Neutrophil (primary cell): Measurements from ENCODE around the gene CLEC3B.

Source experiments
- H3K27ac ChIP-seq: fragments of 200-600 bp; sonication (generic); 2 replicates; pipeline ENCODE4 v1.5.1; 2016; ENCODE audit warnings: mild to moderate bottlenecking, moderate library complexity
- H3K27me3 ChIP-seq: fragments of 200-600 bp; sonication (generic); 2 replicates; pipeline ENCODE4 v1.6.0; 2016; ENCODE audit warnings: mild to moderate bottlenecking
- H3K36me3 ChIP-seq: fragments of 200-600 bp; sonication (generic); 2 replicates; pipeline ENCODE4 v1.5.1; 2017
- H3K4me1 ChIP-seq, 2 experiments: fragments of 200-600 bp in 1 of 2; sonication (generic) in 1 of 2; 1 replicate in 1 of 2; 2 replicates in 1 of 2; pipeline versions ENCODE4 v1.5.1 to v1.6.1; 2013 to 2016; ENCODE audit warnings: low read depth in 1 of 2, low read length in 1 of 2, mild to moderate bottlenecking in 1 of 2, moderate library complexity in 1 of 2; ENCODE audit not compliant: control insufficient read depth in 1 of 2, insufficient read depth in 1 of 2
- H3K4me3 ChIP-seq, 2 experiments: fragments of 200-600 bp in 1 of 2; sonication (generic) in 1 of 2; 1 replicate in 1 of 2; 2 replicates in 1 of 2; pipeline ENCODE4 v1.5.1; 2013 to 2016; ENCODE audit warnings: low read depth in 1 of 2, low read length in 1 of 2, mild to moderate bottlenecking in 1 of 2, moderate library complexity in 1 of 2
- H3K9me3 ChIP-seq: fragments of 200-600 bp; sonication (generic); 2 replicates; pipeline ENCODE4 v1.5.1; 2016
- TF ChIP-seq, protein P1 (sequence below): fragments of 200-600 bp; sonication (generic); IDR thresholded peaks from 2 replicates; pipeline ENCODE4 v1.5.1; 2016; ENCODE audit warnings: antibody characterized with exemption

Gene CLEC3B

DNA sequence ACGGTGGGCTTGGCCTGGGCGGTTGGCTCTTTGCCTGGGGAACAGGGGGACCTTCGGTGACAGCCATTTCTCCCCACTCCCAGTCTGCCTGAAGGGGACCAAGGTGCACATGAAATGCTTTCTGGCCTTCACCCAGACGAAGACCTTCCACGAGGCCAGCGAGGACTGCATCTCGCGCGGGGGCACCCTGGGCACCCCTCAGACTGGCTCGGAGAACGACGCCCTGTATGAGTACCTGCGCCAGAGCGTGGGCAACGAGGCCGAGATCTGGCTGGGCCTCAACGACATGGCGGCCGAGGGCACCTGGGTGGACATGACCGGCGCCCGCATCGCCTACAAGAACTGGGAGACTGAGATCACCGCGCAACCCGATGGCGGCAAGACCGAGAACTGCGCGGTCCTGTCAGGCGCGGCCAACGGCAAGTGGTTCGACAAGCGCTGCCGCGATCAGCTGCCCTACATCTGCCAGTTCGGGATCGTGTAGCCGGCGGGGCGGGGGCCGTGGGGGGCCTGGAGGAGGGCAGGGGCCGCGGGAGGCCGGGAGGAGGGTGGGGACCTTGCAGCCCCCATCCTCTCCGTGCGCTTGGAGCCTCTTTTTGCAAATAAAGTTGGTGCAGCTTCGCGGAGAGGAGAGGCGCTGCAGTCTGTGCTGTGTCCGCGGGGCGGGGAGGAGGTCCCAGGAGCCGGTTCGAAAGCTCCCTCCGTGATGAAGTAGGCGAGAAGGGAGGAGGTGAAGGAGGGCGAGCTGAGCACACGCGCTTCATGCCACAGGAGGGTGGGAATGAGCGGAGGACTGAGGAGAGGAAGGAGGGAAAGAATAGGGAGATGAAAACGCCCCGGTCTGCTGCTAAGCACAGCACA lies 9.6 kb downstream of the CLEC3B start:
- Histone ChIP-seq H3K27ac (peak overlapping the region; percentile 85), H3K4me1 (peaks cover 41 to 42% of the 10 kb centered on the region in 2 experiments), H3K9me3 (no peaks in the 10 kb centered on the region), H3K36me3 (no peaks in the 10 kb centered on the region), H3K27me3 (no peaks in the 10 kb centered on the region), H3K4me3 (peak overlapping the region; percentile 47 to 49)
- TF ChIP-seq, protein P1, sequence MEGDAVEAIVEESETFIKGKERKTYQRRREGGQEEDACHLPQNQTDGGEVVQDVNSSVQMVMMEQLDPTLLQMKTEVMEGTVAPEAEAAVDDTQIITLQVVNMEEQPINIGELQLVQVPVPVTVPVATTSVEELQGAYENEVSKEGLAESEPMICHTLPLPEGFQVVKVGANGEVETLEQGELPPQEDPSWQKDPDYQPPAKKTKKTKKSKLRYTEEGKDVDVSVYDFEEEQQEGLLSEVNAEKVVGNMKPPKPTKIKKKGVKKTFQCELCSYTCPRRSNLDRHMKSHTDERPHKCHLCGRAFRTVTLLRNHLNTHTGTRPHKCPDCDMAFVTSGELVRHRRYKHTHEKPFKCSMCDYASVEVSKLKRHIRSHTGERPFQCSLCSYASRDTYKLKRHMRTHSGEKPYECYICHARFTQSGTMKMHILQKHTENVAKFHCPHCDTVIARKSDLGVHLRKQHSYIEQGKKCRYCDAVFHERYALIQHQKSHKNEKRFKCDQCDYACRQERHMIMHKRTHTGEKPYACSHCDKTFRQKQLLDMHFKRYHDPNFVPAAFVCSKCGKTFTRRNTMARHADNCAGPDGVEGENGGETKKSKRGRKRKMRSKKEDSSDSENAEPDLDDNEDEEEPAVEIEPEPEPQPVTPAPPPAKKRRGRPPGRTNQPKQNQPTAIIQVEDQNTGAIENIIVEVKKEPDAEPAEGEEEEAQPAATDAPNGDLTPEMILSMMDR, result no peak

DNA sequence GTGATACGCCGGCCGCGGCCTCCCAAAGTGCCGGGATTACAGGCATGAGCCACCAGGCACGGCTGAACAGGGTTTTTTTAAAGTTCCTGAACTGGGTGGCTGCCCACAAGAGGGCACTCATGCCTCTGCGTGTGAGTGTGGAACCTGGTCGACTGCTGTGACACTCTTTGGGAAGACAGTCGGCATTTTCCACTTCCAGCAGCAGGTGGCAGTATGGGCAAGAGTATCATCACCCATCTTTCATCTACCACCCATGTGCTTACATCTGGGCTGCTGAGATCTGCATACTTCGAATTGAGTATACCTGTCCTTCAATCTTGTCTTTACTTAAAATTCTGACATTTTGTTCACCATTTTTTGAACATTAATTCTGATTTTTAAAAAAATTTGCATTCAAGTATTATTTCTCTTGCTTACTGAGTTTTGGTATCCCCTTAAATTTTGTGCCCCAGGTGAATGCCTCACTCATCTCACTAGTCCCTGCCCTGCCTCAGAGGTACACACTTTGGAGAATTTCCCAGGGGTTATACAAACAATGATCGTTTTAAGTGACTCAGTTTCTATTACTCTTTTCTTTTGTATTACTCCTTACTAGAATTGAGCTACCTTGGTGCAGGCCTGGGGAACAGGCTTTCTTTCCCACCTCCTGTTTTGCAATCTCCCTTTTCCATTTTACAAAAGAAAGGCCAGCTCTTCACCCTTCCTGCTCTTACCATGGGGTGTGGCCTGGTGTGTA lies 11.8 kb downstream of the CLEC3B start:
- Histone ChIP-seq H3K27me3 (no peaks in the 10 kb centered on the region), H3K27ac (peak overlapping the region; percentile 22), H3K4me1 (peaks cover 59 to 60% of the 10 kb centered on the region in 2 experiments), H3K9me3 (no peaks in the 10 kb centered on the region), H3K4me3 (no peak overlapping the region), H3K36me3 (no peaks in the 10 kb centered on the region)
- TF ChIP-seq, protein P1, result peak; percentile 97

DNA sequence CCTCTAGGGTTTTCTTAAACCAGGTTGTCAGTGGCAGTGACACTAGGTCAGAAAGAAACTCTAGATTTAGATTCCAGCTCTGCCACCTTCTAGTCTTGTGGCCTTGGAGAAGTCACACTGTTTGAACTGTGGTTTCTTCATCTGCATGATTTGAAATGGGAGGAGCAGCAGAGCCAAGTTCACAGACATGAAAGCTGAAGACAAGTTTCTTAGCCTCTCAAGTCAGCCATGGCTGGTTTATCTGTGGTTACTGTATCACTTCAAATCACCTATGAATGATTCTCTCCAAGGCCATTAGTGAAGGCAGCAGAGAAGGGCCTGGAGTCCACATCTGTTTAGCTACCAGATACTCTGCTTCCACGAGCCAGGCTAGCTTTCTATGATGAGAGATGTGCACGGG lies 15.6 kb downstream of the CLEC3B start:
- no peaks in the 10 kb centered on the region for H3K9me3 ChIP-seq
- H3K4me3 ChIP-seq, result no peak overlapping the region
- no peaks in the 10 kb centered on the region for H3K27me3 ChIP-seq
- H3K4me1 ChIP-seq, result peaks cover 27 to 40% of the 10 kb centered on the region in 2 experiments
- peak overlapping the region; percentile 56 for H3K27ac ChIP-seq
- TF ChIP-seq, protein P1, result no peak
- no peaks in the 10 kb centered on the region for H3K36me3 ChIP-seq

DNA sequence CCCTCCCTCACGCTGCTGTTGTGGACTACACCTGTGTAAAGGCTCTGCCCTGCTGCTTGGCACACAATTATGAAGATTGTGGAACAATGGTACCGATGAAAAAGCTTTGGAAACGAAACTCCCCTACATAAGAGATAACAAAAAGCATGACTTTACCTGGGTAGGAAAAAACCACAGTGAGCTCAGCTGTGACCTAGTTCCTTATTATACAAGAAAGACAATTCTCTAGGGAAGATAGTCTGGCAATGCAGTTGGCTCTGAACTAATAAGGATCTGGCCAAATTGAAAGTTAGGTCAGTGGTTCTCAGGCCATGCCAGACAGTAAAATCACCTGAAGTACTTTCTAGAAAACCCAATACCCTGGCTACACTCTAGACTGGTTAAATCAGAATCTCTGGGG lies 16.1 kb downstream of the CLEC3B start:
- H3K27ac ChIP-seq, result peak overlapping the region; percentile 56
- no peaks in the 10 kb centered on the region for H3K36me3 ChIP-seq
- H3K4me3 ChIP-seq, result no peak overlapping the region
- TF ChIP-seq, protein P1, result no peak
- H3K27me3 ChIP-seq, result no peaks in the 10 kb centered on the region
- H3K9me3 ChIP-seq, result no peaks in the 10 kb centered on the region
- peaks cover 24 to 35% of the 10 kb centered on the region in 2 experiments for H3K4me1 ChIP-seq

DNA sequence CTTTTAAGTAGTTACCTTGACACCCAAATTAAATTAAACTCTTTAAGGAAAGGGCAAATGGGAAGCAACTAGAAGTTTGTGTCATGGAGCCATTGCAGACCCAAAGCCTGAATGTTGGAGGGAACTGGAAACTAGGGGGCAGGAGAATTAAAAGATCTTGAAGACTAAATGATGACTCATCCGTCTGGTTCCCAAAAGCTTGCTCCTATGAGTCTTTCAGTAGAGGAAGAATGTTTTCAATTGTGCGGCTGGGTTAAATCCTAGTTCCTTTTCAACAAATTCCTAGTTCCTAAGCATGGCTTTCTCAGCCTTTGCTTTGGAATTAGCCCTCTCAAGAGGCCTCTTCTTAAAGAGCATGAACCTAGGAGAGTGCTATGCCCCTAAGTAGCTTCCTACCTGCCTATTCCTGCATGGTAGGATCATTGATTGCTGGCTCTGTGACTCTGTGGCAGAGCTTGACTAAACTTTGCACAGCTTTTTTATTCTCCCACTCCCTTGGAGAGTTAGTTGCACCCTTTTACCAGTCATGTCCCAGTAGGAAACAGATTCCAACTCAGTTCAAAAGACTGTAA lies 17.7 kb downstream of the CLEC3B start:
- Histone ChIP-seq H3K27ac (peak overlapping the region; percentile 53), H3K27me3 (no peaks in the 10 kb centered on the region), H3K36me3 (no peaks in the 10 kb centered on the region), H3K4me3 (no peak overlapping the region), H3K4me1 (peaks cover 18 to 28% of the 10 kb centered on the region in 2 experiments), H3K9me3 (no peaks in the 10 kb centered on the region)
- TF ChIP-seq, protein P1, result no peak
